ENCODE measurements around the gene RETREG3.
"Not testable (repeated sequence)": the region's sequence is repeated elsewhere in the genome, so short reads cannot be mapped to it uniquely, and the experiment has no call there.

DNA sequence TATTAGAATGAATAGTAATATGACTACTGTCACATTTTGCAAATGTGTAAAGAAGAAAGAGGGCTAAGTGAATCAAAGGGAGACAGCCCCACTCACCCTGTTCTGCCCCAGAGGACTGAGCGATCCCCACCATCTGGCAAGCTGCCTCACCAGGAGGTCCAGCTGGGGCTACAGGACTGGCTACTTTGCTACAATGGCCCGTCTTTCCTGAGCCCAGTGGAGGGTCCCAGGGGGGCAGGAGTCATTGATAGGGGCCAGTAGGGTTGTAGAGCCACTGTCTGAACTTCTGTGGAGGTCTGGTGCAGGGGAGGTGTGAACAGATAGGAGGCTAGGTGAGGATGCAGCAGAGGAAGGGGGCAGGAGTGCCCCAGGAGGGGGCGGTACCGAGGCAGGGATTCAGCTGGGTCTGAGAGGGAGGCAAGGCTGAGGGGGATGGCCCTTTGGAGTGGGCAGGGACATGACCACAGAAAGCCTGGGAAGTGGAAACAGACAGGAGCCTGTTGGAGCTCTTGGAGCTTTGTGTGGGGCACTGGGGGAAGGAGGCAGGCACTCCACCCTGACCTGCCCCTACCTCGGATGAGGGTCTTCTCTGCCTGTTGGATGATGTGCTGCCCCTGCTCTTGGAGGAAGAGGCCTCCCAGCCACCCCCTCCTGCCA, 53.1 kb downstream of the RETREG3 start:
- not testable (repeated sequence) for TF ChIP-seq EZH2 (IDR thresholded peaks at IDR 0.05; ENCODE audit: low read length, missing control alignments); CTCF (conservative IDR thresholded peaks at IDR 0.05 in 1 of 2, IDR thresholded peaks at IDR 0.05 in 1 of 2; ENCODE audit: low read depth in 1 of 2, low read length in 2 of 2)

All from fibroblast of lung (primary cell).